HEK293 (cell line): ENCODE measurements around the gene SUN3.

Experiments used
- CTCF ChIA-PET: fragments of 350-600 bp; formaldehyde crosslinking; extraction: SDS; loops from one replicate; lab custom pipeline; 2021; ENCODE audit warnings: antibody characterized with exemption; lab: Yijun Ruan, JAX
- POLR2A ChIA-PET: fragments of 300-600 bp; formaldehyde crosslinking; extraction: SDS; loops from one replicate; lab custom pipeline; 2020; ENCODE audit warnings: antibody characterized with exemption, inconsistent platforms; lab: Yijun Ruan, JAX
- H3K27ac ChIP-seq: fragments of 200-500 bp; sonication (Bioruptor generic); 2 replicates; pipeline ENCODE4 v1.5.1; 2014; ENCODE audit warnings: low read depth, low read length, control low read depth, inconsistent platforms; ENCODE audit errors: extremely low read depth
- H3K36me3 ChIP-seq, 2 experiments: fragments of 200-500 bp in 1 of 2; sonication (Bioruptor generic) in 1 of 2; 1 replicate in 1 of 2; 2 replicates in 1 of 2; pipeline ENCODE4 v1.5.1; 2014 to 2017; ENCODE audit warnings: inconsistent platforms in 2 of 2, low read length in 2 of 2; ENCODE audit not compliant: control insufficient read depth in 2 of 2, insufficient read depth in 1 of 2
- H3K4me1 ChIP-seq: fragments of 200-500 bp; sonication (Bioruptor generic); 2 replicates; pipeline ENCODE4 v1.5.1; 2014; ENCODE audit warnings: mild to moderate bottlenecking, low read length, inconsistent platforms; ENCODE audit not compliant: control insufficient read depth, insufficient read depth
- H3K4me3 ChIP-seq: 2 replicates; pipeline ENCODE4 v1.5.1; 2011; ENCODE audit warnings: low read depth, mild to moderate bottlenecking, control low read depth, low read length, moderate library complexity
- H3K9me3 ChIP-seq: fragments of 200-500 bp; sonication (Bioruptor generic); 2 replicates; pipeline ENCODE4 v1.5.1; 2014; ENCODE audit warnings: low read depth, low read length, inconsistent platforms; ENCODE audit not compliant: control insufficient read depth, insufficient read depth
- GLIS2 ChIP-seq: fragments of 450-650 bp; formaldehyde crosslinking; IDR thresholded peaks from 2 replicates; pipeline ENCODE4 v1.5.1; 2016; ENCODE audit warnings: missing biosample characterization, missing genetic modification characterization
- HIC1 ChIP-seq: fragments of 450-650 bp; formaldehyde crosslinking; IDR thresholded peaks from 2 replicates; pipeline ENCODE4 v1.5.1; 2016; ENCODE audit warnings: missing biosample characterization, missing genetic modification characterization
- HOXA7 ChIP-seq: sonication (generic); formaldehyde crosslinking; IDR thresholded peaks from 2 replicates; pipeline ENCODE4 v1.8.1; 2022; ENCODE audit warnings: missing genetic modification reagents, borderline replicate concordance
- IKZF3 ChIP-seq: fragments of 450-650 bp; IDR thresholded peaks from 2 replicates; pipeline ENCODE4 v1.5.0; 2018; ENCODE audit warnings: missing biosample characterization, mild to moderate bottlenecking, missing genetic modification characterization, moderate library complexity
- KLF9 ChIP-seq: fragments of 450-650 bp; formaldehyde crosslinking; IDR thresholded peaks from 2 replicates; pipeline ENCODE4 v1.5.1; 2016; ENCODE audit warnings: missing biosample characterization, missing genetic modification characterization, low read depth
- MZF1 ChIP-seq: fragments of 450-650 bp; formaldehyde crosslinking; IDR thresholded peaks from 2 replicates; pipeline ENCODE4 v1.5.1; 2017; ENCODE audit warnings: missing biosample characterization, missing genetic modification characterization, borderline replicate concordance
- OVOL3 ChIP-seq: fragments of 450-650 bp; formaldehyde crosslinking; IDR thresholded peaks from 2 replicates; pipeline ENCODE4 v1.5.1; 2016; ENCODE audit warnings: missing biosample characterization, missing genetic modification characterization
- PATZ1 ChIP-seq: fragments of 450-650 bp; formaldehyde crosslinking; IDR thresholded peaks from 2 replicates; pipeline ENCODE4 v1.5.1; 2016; ENCODE audit warnings: missing biosample characterization, missing genetic modification characterization
- SALL2 ChIP-seq: fragments of 450-650 bp; formaldehyde crosslinking; IDR thresholded peaks from 2 replicates; pipeline ENCODE4 v1.5.0; 2017; ENCODE audit warnings: missing biosample characterization, mild to moderate bottlenecking, missing genetic modification characterization, borderline replicate concordance
- SCRT1 ChIP-seq: fragments of 450-650 bp; formaldehyde crosslinking; IDR thresholded peaks from 2 replicates; pipeline ENCODE4 v1.5.1; 2016; ENCODE audit warnings: missing biosample characterization, missing genetic modification characterization, borderline replicate concordance
- YY2 ChIP-seq: fragments of 450-650 bp; formaldehyde crosslinking; IDR thresholded peaks from 2 replicates; pipeline ENCODE4 v1.5.1; 2016; ENCODE audit warnings: missing biosample characterization, missing genetic modification characterization
- ZBTB6 ChIP-seq: fragments of 450-650 bp; formaldehyde crosslinking; IDR thresholded peaks from 2 replicates; pipeline ENCODE4 v1.5.1; 2017; ENCODE audit warnings: missing biosample characterization, missing genetic modification characterization
- ZEB2 ChIP-seq: fragments of 450-650 bp; formaldehyde crosslinking; IDR thresholded peaks from 2 replicates; pipeline ENCODE4 v1.5.1; 2016; ENCODE audit warnings: missing biosample characterization, missing genetic modification characterization
- ZFP37 ChIP-seq: fragments of 450-650 bp; formaldehyde crosslinking; IDR thresholded peaks from 2 replicates; pipeline ENCODE4 v1.5.1; 2016; ENCODE audit warnings: missing biosample characterization, missing genetic modification characterization
- ZNF10 ChIP-seq: fragments of 450-650 bp; formaldehyde crosslinking; IDR thresholded peaks from 2 replicates; pipeline ENCODE4 v1.5.1; 2017; ENCODE audit warnings: missing biosample characterization, missing genetic modification characterization
- ZNF19 ChIP-seq: fragments of 450-650 bp; formaldehyde crosslinking; IDR thresholded peaks from 2 replicates; pipeline ENCODE4; 2016; ENCODE audit warnings: missing biosample characterization, missing genetic modification characterization, low read depth
- ZNF366 ChIP-seq: fragments of 450-650 bp; formaldehyde crosslinking; conservative IDR thresholded peaks from 2 replicates; pipeline ENCODE4 v1.5.1; 2016; ENCODE audit warnings: missing biosample characterization, missing genetic modification characterization
- ZNF416 ChIP-seq: fragments of 450-650 bp; formaldehyde crosslinking; IDR thresholded peaks from 2 replicates; pipeline ENCODE4 v1.5.1; 2016; ENCODE audit warnings: missing biosample characterization, missing genetic modification characterization
- ZNF501 ChIP-seq: fragments of 450-650 bp; formaldehyde crosslinking; IDR thresholded peaks from 2 replicates; pipeline ENCODE4 v1.5.1; 2016; ENCODE audit warnings: missing biosample characterization, missing genetic modification characterization
- ZNF747 ChIP-seq: fragments of 450-650 bp; formaldehyde crosslinking; IDR thresholded peaks from 2 replicates; pipeline ENCODE4 v1.5.1; 2016; ENCODE audit warnings: missing biosample characterization, missing genetic modification characterization
- ZNF768 ChIP-seq: fragments of 450-650 bp; formaldehyde crosslinking; IDR thresholded peaks from 2 replicates; pipeline ENCODE4 v1.5.1; 2018; ENCODE audit warnings: missing biosample characterization, mild to moderate bottlenecking, missing genetic modification characterization
- ZNF843 ChIP-seq: fragments of 450-650 bp; formaldehyde crosslinking; IDR thresholded peaks from 2 replicates; pipeline ENCODE4 v1.5.1; 2016; ENCODE audit warnings: missing biosample characterization, missing genetic modification characterization
- TF ChIP-seq, protein P1 (sequence below): fragments of 450-650 bp; formaldehyde crosslinking; IDR thresholded peaks from 2 replicates; pipeline ENCODE4 v1.5.1; 2016; ENCODE audit warnings: missing biosample characterization, missing genetic modification characterization
- TF ChIP-seq, protein P2 (sequence below): fragments of 450-650 bp; formaldehyde crosslinking; IDR thresholded peaks from 2 replicates; pipeline ENCODE4 v1.5.1; 2017; ENCODE audit warnings: missing biosample characterization, mild to moderate bottlenecking, missing genetic modification characterization, moderate library complexity
- TF ChIP-seq, protein P3 (sequence below): fragments of 450-650 bp; formaldehyde crosslinking; IDR thresholded peaks from 2 replicates; pipeline ENCODE4 v1.5.1; 2016; ENCODE audit warnings: missing biosample characterization, missing genetic modification characterization

Gene SUN3

GRCh38 chr7:47962262-47962661, 66.6 kb downstream of the SUN3 start:
- Histone ChIP-seq H3K27ac (no peak overlapping the region), H3K36me3 (peaks cover 35 to 73% of the 10 kb centered on the region in 2 experiments), H3K4me1 (no peaks in the 10 kb centered on the region), H3K4me3 (no peak overlapping the region), H3K9me3 (no peaks in the 10 kb centered on the region)
- TF ChIP-seq KLF9 (tag by site-specific recombination) (no peak), ZNF366 (tag by site-specific recombination) (no peak), ZNF747 (no peak), ZFP37 (tag by site-specific recombination) (no peak), HIC1 (tag by site-specific recombination) (no peak), GLIS2 (no peak), SCRT1 (tag by site-specific recombination) (no peak), IKZF3 (no peak), OVOL3 (no peak), ZNF19 (tag by site-specific recombination) (no peak), SALL2 (tag by site-specific recombination) (no peak), MZF1 (tag by site-specific recombination) (no peak), ZBTB6 (tag by site-specific recombination) (no peak)
- POLR2A ChIA-PET: no interaction called here
- CTCF ChIA-PET: interaction anchor here (0.5 to 1.7 kb wide), 3 partner anchors 14 to 727 kb away, joined by 4 to 6 read pairs (median 4); partner anchors contain the start of gene PKD1L1

DNA sequence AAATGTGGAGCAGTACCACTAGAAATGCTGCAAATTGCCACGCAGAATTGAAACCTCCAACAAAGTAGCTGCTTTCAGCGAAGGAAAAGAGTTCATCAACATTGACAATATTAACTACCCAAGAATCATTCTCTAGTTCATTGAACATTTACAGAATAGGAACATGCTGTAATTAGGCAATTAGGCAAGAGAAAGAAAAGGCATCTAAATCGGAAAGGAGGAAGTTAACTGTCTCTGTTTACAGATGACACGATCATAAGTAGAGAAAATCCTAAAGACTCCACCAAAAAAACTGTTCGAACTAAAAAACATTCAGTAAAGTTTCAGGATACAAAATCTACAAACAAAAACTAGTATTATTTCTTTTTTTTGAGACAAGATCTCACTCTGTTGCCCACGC, 71.8 kb downstream of the SUN3 start:
- CTCF ChIA-PET: interaction anchor here (0.6 to 1.0 kb wide), 2 partner anchors 12 to 53 kb away, joined by 3 read pairs; no protein-coding TSS in a partner anchor

More for the DNA sequence above, 71.8 kb downstream of the SUN3 start:
- H3K36me3 ChIP-seq: peaks cover 16 to 47% of the 10 kb centered on the region in 2 experiments
- H3K4me1 ChIP-seq: no peaks in the 10 kb centered on the region
- no peak overlapping the region for H3K27ac ChIP-seq
- TF ChIP-seq ZNF768 (tag by site-specific recombination): no peak
- TF ChIP-seq HOXA7 (CRISPR knock-in tag): no peak
- TF ChIP-seq, protein P1, sequence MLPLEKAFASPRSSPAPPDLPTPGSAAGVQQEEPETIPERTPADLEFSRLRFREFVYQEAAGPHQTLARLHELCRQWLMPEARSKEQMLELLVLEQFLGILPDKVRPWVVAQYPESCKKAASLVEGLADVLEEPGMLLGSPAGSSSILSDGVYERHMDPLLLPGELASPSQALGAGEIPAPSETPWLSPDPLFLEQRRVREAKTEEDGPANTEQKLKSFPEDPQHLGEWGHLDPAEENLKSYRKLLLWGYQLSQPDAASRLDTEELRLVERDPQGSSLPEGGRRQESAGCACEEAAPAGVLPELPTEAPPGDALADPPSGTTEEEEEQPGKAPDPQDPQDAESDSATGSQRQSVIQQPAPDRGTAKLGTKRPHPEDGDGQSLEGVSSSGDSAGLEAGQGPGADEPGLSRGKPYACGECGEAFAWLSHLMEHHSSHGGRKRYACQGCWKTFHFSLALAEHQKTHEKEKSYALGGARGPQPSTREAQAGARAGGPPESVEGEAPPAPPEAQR: no peak
- TF ChIP-seq PATZ1 (tag by site-specific recombination): no peak
- TF ChIP-seq, protein P2, sequence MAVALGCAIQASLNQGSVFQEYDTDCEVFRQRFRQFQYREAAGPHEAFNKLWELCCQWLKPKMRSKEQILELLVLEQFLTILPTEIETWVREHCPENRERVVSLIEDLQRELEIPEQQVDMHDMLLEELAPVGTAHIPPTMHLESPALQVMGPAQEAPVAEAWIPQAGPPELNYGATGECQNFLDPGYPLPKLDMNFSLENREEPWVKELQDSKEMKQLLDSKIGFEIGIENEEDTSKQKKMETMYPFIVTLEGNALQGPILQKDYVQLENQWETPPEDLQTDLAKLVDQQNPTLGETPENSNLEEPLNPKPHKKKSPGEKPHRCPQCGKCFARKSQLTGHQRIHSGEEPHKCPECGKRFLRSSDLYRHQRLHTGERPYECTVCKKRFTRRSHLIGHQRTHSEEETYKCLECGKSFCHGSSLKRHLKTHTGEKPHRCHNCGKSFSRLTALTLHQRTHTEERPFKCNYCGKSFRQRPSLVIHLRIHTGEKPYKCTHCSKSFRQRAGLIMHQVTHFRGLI: no peak
- TF ChIP-seq ZNF10 (tag by site-specific recombination): no peak
- TF ChIP-seq, protein P3, sequence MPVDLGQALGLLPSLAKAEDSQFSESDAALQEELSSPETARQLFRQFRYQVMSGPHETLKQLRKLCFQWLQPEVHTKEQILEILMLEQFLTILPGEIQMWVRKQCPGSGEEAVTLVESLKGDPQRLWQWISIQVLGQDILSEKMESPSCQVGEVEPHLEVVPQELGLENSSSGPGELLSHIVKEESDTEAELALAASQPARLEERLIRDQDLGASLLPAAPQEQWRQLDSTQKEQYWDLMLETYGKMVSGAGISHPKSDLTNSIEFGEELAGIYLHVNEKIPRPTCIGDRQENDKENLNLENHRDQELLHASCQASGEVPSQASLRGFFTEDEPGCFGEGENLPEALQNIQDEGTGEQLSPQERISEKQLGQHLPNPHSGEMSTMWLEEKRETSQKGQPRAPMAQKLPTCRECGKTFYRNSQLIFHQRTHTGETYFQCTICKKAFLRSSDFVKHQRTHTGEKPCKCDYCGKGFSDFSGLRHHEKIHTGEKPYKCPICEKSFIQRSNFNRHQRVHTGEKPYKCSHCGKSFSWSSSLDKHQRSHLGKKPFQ (tag by site-specific recombination): no peak
- no peak for TF ChIP-seq ZEB2 (tag by site-specific recombination)
- TF ChIP-seq ZNF416 (tag by site-specific recombination): no peak
- no peak for TF ChIP-seq ZNF501
- TF ChIP-seq ZNF843 (tag by site-specific recombination): no peak
- TF ChIP-seq YY2: no peak
- TF ChIP-seq, all 188 proteins: peak for 0
- no peak overlapping the region for H3K4me3 ChIP-seq
- POLR2A ChIA-PET: no interaction called here
- no peaks in the 10 kb centered on the region for H3K9me3 ChIP-seq
